T-cell (primary cell): ENCODE results near the gene SPACA9. TPM values are rescaled to one million over a fixed set of nuclear protein-coding genes. Genes with fewer than 3 reads are reported as not detected.
A peak's percentile ranks its signal among the peaks of the same experiment; 100 is the strongest.

Experiments
- ATAC-seq, 4 experiments: fragments of 200-7000 bp in 3 of 4; fragments of 150-1000 bp in 1 of 4; cut with Tn5 transposase; replicated peaks in 1 of 4; 1 replicate in 3 of 4; 2 replicates in 1 of 4; pipeline ENCODE4 v1.10.0; 2021; ENCODE audit warnings: moderate library complexity in 3 of 4, mild to moderate bottlenecking in 2 of 4, moderate number of reproducible peaks in 1 of 4
- CTCF ChIA-PET, 2 donors: fragments of 300-600 bp; sonication (Branson Sonifier 250); formaldehyde crosslinking; loops; one replicate each; lab custom pipeline; 2022; ENCODE audit warnings: antibody characterized with exemption in 2 of 2; lab: Charles Lee
- POLR2A ChIA-PET, 2 donors: fragments of 300-600 bp; sonication (Branson Sonifier 250); formaldehyde crosslinking; loops; one replicate each; lab custom pipeline; 2022; ENCODE audit warnings: antibody characterized with exemption in 2 of 2; lab: Charles Lee
- DNase-seq, 35 experiments: peaks; one replicate each; pipeline versions ENCODE4 v3.0.0 to v3.0.0-alpha.2; 2013 to 2023
- H3K27ac ChIP-seq: one replicate; pipeline ENCODE4 v1.5.1; 2013; ENCODE audit warnings: low read length
- H3K27me3 ChIP-seq, 2 experiments: replicated peaks in 1 of 2; 1 replicate in 1 of 2; 2 replicates in 1 of 2; pipeline versions ENCODE4 v1.6.1 to v1.7.0; 2013; ENCODE audit warnings: low read length in 1 of 2, mixed read lengths in 1 of 2; ENCODE audit not compliant: control insufficient read depth in 2 of 2, insufficient read depth in 2 of 2; ENCODE audit errors: extremely low read depth in 1 of 2
- H3K36me3 ChIP-seq, 2 donors: 1 replicate in 1 of 2; 2 replicates in 1 of 2; pipeline versions ENCODE4 v1.6.1 to v1.7.0; 2013; ENCODE audit warnings: low read length in 1 of 2; ENCODE audit not compliant: control insufficient read depth in 2 of 2, insufficient read depth in 1 of 2; ENCODE audit errors: extremely low read depth in 1 of 2
- H3K4me1 ChIP-seq, 2 experiments: 1 replicate in 1 of 2; 2 replicates in 1 of 2; pipeline versions ENCODE4 v1.6.1 to v1.7.0; 2013; ENCODE audit warnings: low read length in 2 of 2, mixed read lengths in 1 of 2; ENCODE audit not compliant: insufficient read depth in 2 of 2, control insufficient read depth in 1 of 2; ENCODE audit errors: extremely low read depth in 1 of 2
- H3K4me3 ChIP-seq, 2 donors: 1 replicate in 1 of 2; 2 replicates in 1 of 2; pipeline versions ENCODE4 v1.5.1 to v1.7.0; 2013; ENCODE audit warnings: mild to moderate bottlenecking in 2 of 2, low read length in 1 of 2, moderate library complexity in 1 of 2; ENCODE audit not compliant: control insufficient read depth in 1 of 2; ENCODE audit errors: extremely low read depth in 1 of 2
- H3K9me3 ChIP-seq: 2 replicates; pipeline ENCODE4 v1.7.0; 2013
- H3K27ac Mint-ChIP-seq, 2 donors: one replicate each; pipeline ENCODE4 v1.8.0; 2020 to 2021; ENCODE audit warnings: mild to moderate bottlenecking in 2 of 2, mixed read lengths in 2 of 2
- H3K27me3 Mint-ChIP-seq, 2 donors: one replicate each; pipeline ENCODE4 v1.8.0; 2021 to 2022; ENCODE audit warnings: mixed read lengths in 2 of 2
- H3K36me3 Mint-ChIP-seq: one replicate; pipeline ENCODE4 v1.8.0; 2021; ENCODE audit warnings: mixed read lengths
- H3K4me1 Mint-ChIP-seq, 3 donors: one replicate each; pipeline ENCODE4 v1.8.0; 2020 to 2022; ENCODE audit warnings: mixed read lengths in 3 of 3, mild to moderate bottlenecking in 1 of 3
- H3K4me3 Mint-ChIP-seq, 3 donors: one replicate each; pipeline ENCODE4 v1.8.0; 2020 to 2022; ENCODE audit warnings: mild to moderate bottlenecking in 3 of 3, mixed read lengths in 3 of 3, moderate library complexity in 3 of 3
- H3K9me3 Mint-ChIP-seq, 3 donors: one replicate each; pipeline ENCODE4 v1.8.0; 2020 to 2022; ENCODE audit warnings: mixed read lengths in 3 of 3
- WGBS: methylation state at CpG from one replicate; pipeline ENCODE4 v1.1.5; 2013; ENCODE audit warnings: missing lambda C conversion rate; ENCODE audit not compliant: insufficient coverage; 5-methylcytosine and 5-hydroxymethylcytosine counted together
- total RNA-seq, 35 experiments: library from RNA in 6 of 35; stranded (reverse) in 6 of 35; fragments of 120-200 nt in 1 of 35; gene quantifications; one replicate each; pipeline versions ENCODE4 v1.2.1 to v1.2.4 and lab custom pipeline; 2013 to 2026

The SPACA9 gene
- total RNA-seq, 5 donors from 2014 or later (not counting 1 experiment from before 2014, with no cell fraction given), result 1.2 to 2.5 (median 2.0) TPM

DNA sequence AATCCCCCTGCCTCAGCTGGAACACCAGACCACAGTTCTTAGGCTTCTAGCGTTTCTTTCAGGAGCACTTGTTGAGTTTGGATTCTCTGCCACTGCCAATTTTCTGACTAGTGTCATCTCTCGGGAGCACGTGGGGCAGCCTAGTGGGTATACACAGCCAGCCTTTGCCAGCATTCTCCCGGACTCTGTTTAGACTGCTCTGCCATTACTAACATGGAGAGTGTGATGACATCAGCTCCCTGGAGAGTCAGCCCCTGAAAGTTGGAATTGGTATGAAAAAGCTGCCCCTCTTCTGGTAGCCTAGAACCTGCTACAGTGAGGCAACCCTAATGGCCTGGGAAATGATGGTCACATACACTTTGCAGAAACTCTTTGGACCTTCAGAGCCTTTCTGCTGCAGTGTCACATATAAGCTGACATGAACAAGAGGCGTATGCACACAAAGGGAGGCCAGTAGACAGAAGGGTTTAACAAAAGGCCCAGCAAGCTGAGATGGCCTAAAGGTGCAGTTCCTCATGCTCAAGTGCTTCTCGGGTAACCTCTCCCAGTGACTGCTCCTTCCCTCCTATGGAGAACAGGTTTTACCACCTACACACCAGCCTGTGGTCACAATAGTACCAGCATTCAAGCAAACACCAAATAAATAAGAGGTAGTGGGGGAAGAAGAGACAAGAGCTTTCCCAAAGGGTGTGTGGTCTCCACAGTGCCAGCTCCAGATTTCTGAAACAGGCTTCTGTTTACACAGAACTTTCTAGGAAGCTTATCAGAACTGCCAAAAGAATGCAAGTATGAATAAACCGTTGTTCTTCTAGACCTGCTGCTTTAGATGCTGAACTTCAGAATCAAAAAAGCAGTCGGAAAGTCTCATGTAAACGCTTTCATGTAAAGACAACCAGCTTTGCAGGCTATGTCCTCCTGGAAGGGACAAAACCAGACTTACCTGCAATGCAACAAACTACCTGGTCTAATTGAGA lies 16.5 kb downstream of the SPACA9 start:
- H3K36me3 ChIP-seq, result peaks cover 13 to 53% of the 10 kb centered on the region in 2 donors
- H3K27ac ChIP-seq, result no peak overlapping the region
- no peaks in the 10 kb centered on the region for H3K27me3 ChIP-seq
- DNase-seq (no peak), ATAC-seq (no peak)
- Mint-ChIP-seq H3K27ac (no peak overlapping the region), H3K4me3 (no peak overlapping the region), H3K4me1 (no peaks in the 10 kb centered on the region), H3K27me3 (no peaks in the 10 kb centered on the region), H3K36me3 (peaks cover 47% of the 10 kb centered on the region), H3K9me3 (no peaks in the 10 kb centered on the region)
- ChIA-PET POLR2A (no interaction called here), CTCF (no interaction called here)
- no peak overlapping the region for H3K4me3 ChIP-seq
- H3K9me3 ChIP-seq, result no peaks in the 10 kb centered on the region
- no peaks in the 10 kb centered on the region for H3K4me1 ChIP-seq
- 93% methylated on average over 8 of the region's 9 CpGs for WGBS

DNA sequence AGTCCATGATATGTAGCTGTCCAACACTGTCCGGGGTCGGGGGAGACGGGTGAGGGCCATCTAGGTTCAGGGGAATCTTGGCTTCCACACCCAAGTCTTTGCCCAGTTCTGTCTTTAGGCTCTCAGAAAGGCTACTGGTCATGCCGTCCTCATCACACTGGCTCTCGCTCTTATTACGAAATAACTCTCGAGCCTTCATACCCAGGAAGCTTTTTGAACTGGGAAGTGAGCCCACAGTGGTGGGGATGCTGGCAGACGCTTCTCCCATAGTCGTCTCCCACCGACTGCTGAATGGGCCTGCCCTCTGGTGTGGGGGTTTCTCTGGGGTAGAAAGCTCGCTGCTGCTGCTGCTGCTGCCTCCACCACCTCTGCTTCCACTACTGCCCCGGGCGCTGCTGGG lies 17.6 kb downstream of the SPACA9 start:
- Histone ChIP-seq H3K36me3 (peaks cover 13 to 64% of the 10 kb centered on the region in 2 donors), H3K4me3 (no peak overlapping the region), H3K9me3 (no peaks in the 10 kb centered on the region), H3K27me3 (no peaks in the 10 kb centered on the region), H3K27ac (no peak overlapping the region), H3K4me1 (no peaks in the 10 kb centered on the region)
- DNase-seq, result no peak
- no peaks in the 10 kb centered on the region for H3K4me1 Mint-ChIP-seq
- no peak overlapping the region for H3K4me3 Mint-ChIP-seq
- no peaks in the 10 kb centered on the region for H3K27me3 Mint-ChIP-seq
- H3K36me3 Mint-ChIP-seq, result peaks cover 55% of the 10 kb centered on the region
- CTCF ChIA-PET, result no interaction called here
- POLR2A ChIA-PET, result no interaction called here
- no peaks in the 10 kb centered on the region for H3K9me3 Mint-ChIP-seq
- ATAC-seq, result no peak
- no peak overlapping the region for H3K27ac Mint-ChIP-seq
- WGBS, result 98% methylated on average over 9 of the region's 13 CpGs

DNA sequence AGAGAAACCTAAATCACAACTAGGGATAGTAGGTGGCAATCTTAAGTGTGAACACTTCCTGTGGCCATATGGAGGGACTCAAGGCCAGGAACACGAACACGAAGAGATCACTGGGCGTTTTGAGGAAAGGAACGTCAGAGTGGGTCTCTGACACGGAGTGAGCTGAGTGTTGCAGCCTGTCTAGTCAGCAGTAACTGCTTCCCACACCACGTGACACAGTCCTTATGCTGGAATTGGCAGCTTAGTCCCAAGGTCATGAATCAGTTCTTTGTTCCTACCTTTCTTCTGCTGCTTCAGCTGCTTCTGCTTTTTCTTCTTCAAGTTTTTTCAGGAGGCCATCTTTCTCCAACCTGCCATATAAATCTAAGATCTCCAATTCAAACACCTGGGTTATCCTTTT lies 18.2 kb downstream of the SPACA9 start:
- ChIA-PET CTCF (interaction anchor here in 1 of 2 donors (0.6 kb wide), 1 partner anchor 45 kb away, joined by 4 read pairs; no protein-coding TSS in a partner anchor), POLR2A (no interaction called here)
- Histone ChIP-seq H3K4me1 (no peaks in the 10 kb centered on the region), H3K9me3 (no peaks in the 10 kb centered on the region), H3K27ac (no peak overlapping the region), H3K27me3 (no peaks in the 10 kb centered on the region), H3K36me3 (peaks cover 13 to 67% of the 10 kb centered on the region in 2 donors), H3K4me3 (no peak overlapping the region)
- H3K4me1 Mint-ChIP-seq, result peaks cover 0 to 2% (median 2%) of the 10 kb centered on the region in 3 donors
- no peaks in the 10 kb centered on the region for H3K27me3 Mint-ChIP-seq
- DNase-seq, result no peak
- ATAC-seq, result no peak
- no peak overlapping the region for H3K4me3 Mint-ChIP-seq
- 85% methylated on average over 6 of the region's 6 CpGs for WGBS
- peaks cover 58% of the 10 kb centered on the region for H3K36me3 Mint-ChIP-seq
- H3K27ac Mint-ChIP-seq, result no peak overlapping the region
- H3K9me3 Mint-ChIP-seq, result no peaks in the 10 kb centered on the region

DNA sequence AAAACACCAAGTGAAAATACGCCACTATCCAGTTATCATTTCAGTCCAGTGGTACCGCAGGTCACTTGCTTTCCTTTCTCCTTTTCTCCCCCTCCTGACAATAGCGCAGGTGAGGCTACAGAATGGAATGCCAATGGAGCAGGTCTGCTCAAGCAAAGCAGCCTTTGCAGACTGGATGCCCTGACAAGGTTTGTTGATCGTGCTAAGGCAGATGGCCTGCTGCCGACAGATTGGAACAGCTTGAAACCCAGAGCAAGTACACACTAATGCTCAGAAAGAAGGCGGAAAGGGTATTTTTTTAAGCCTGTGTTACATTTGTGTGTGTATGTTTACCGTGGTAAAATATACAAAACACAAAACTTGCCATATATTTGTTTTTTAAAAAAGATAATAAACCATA lies 19.4 kb downstream of the SPACA9 start:
- H3K36me3 ChIP-seq, result peaks cover 13 to 72% of the 10 kb centered on the region in 2 donors
- H3K4me3 ChIP-seq, result no peak overlapping the region
- H3K27ac ChIP-seq, result no peak overlapping the region
- no peaks in the 10 kb centered on the region for H3K27me3 Mint-ChIP-seq
- ChIA-PET CTCF (interaction anchor here in 1 of 2 donors (0.6 kb wide), 1 partner anchor 245 kb away, joined by 4 read pairs; no protein-coding TSS in a partner anchor), POLR2A (no interaction called here)
- H3K4me1 Mint-ChIP-seq, result peaks cover 0 to 7% (median 6%) of the 10 kb centered on the region in 3 donors
- DNase-seq, result no peak
- no peaks in the 10 kb centered on the region for H3K27me3 ChIP-seq
- no peaks in the 10 kb centered on the region for H3K9me3 ChIP-seq
- no peak overlapping the region for H3K27ac Mint-ChIP-seq
- no peak overlapping the region for H3K4me3 Mint-ChIP-seq
- H3K9me3 Mint-ChIP-seq, result no peaks in the 10 kb centered on the region
- peaks cover 61% of the 10 kb centered on the region for H3K36me3 Mint-ChIP-seq
- 100% methylated on average over 4 of the region's 7 CpGs for WGBS
- no peaks in the 10 kb centered on the region for H3K4me1 ChIP-seq
- ATAC-seq, result no peak

DNA sequence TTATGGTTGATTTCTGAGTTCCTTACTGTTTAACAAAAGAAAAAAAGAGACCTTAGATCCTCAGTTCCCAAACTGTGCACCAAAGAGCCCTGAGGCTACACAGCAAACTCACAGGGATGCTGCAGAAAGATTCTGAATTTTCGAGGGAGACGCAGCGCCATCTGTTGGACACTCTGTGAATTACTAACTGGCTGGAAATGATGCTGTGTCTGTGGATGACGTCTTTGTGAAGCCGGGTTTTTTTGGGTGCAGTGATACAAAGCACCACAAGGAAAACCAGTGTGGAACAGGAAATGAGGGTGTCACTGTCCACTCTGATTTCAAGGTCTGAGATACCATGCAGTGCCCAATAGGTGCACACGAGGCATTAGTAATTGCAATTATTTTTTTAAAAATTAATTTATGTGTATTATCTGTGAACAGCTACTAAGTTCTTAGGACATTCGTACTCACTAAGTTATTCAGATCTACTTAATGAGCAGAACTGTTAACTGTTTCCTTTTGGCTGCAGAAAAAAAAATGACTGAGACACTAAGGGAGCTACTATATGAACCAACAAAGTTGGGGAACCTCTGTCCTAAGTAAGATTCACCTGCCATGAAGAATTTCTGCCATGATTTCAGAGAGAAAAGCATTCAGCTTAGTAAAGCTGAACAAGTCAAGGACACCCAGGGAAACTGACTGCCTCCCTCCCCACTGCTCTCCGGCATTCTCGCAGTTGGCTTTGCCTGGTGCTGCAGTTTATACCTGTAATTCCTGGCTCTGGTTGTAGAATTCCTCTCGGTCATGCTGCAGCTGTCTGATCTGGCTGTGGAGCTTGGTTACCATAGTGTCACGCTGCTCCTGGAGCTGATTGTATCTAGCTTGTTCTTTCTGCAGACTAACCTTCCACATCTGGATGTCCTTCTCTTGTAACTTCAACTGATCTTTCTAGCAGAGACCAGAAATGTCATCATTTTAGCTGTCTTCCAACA lies 23.4 kb downstream of the SPACA9 start:
- H3K27me3 Mint-ChIP-seq, result no peaks in the 10 kb centered on the region
- no peaks in the 10 kb centered on the region for H3K9me3 ChIP-seq
- no peak overlapping the region for H3K27ac ChIP-seq
- H3K9me3 Mint-ChIP-seq, result no peaks in the 10 kb centered on the region
- ATAC-seq, result peak; percentile 83 to 99 (median 86)
- DNase-seq, result peak; percentile 47 to 90 (median 73)
- ChIA-PET POLR2A (interaction anchor here (0.5 to 0.6 kb wide), 3 partner anchors 24 to 233 kb away, joined by 3 to 4 read pairs (median 3); no protein-coding TSS in a partner anchor), CTCF (interaction anchor here in 1 of 2 donors (0.6 to 2.4 kb wide), 8 partner anchors 8 to 329 kb away, joined by 3 to 14 read pairs (median 4); partner anchors contain the start of gene TSC1)
- peaks cover 0 to 7% (median 6%) of the 10 kb centered on the region in 3 donors for H3K4me1 Mint-ChIP-seq
- peaks cover 54% of the 10 kb centered on the region for H3K36me3 Mint-ChIP-seq
- no peak overlapping the region for H3K4me3 Mint-ChIP-seq
- no peaks in the 10 kb centered on the region for H3K4me1 ChIP-seq
- no peaks in the 10 kb centered on the region for H3K27me3 ChIP-seq
- peaks cover 10 to 73% of the 10 kb centered on the region in 2 donors for H3K36me3 ChIP-seq
- H3K4me3 ChIP-seq, result no peak overlapping the region
- 38% methylated on average over 8 of the region's 11 CpGs for WGBS
- H3K27ac Mint-ChIP-seq, result no peak overlapping the region
